Measurements from ENCODE around the gene RAP1GAP.

Gene RAP1GAP

DNA sequence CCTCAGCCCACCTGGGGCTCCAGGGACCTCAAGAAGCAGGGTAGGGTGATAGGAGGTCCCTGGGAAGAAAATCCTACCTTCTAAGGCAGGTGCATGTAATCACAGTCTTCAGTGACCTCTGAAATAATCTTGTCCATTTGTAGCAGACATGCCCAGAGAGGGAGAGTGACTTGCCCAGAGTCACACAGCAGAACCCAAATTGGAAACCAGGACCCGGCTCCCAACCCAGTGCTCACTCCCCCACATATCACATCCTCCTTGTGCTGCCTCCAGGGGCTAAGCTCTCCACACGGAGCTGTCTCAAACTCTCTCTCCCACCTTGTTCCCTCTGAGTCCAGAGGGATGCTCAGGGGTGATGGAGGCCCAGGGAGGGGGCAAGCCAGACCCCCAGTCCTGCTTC, 72.5 kb downstream of the RAP1GAP start:
- no peak overlapping the region for H3K4me3 ChIP-seq (ENCODE audit: low read depth, low read length)

- H3K4me3 ChIP-seq (ENCODE audit: low read depth, low read length), result no peak overlapping the region
These were observed 73.0 kb downstream of the RAP1GAP start for GRCh38 chr1:21596174-21596573.

DNA sequence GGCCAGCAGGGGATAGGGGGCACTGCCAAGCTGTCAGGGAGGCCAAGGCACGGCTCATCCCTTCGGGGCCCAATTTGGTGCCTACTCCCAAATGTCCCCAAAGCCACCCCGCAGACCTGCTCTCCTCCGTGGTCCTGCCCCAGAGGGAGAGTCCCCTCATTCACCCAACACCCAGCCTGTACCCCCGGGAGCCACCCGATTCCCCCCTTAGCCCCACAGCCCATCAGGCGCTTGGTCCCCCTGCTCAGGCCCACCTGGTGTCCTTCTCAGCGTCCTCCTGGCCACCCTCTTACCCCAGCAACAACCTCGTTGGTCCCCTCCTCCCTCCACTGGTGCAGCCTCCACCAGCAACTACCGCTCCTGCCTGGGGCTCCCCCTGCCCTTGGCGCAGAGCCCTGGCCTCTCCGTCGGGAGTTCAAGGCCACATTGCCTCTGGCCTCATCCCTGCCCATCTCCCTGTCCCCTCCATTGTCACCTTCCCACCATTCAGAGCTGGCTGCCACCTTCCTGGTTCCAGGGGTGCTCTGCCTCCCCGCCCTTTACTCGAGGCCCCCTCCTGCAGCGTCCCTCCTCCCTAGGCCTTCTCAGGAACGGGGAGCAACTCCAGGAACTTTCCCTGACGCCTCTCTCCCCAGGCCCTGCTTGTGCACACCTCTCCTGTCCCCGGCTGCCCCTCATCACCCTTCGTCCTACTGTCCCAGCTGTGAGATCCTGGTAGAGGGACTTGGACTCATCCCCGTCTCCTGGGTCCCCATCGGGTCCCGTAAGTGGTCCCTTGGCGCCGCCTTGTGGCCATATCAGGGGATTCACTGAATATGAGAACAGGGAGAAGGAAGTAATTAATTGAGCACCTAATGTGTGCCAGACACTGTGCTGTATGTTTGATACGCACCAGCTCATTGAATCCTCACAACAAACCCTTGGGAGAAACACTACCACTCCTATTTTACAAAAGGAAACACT, 73.9 kb downstream of the RAP1GAP start:
- H3K4me3 ChIP-seq (ENCODE audit: low read depth, low read length), result no peak overlapping the region

GRCh38 chr1:21594501-21594900, 74.7 kb downstream of the RAP1GAP start:
- H3K4me3 ChIP-seq (ENCODE audit: low read depth, low read length), result no peak overlapping the region

- no peak overlapping the region for H3K4me3 ChIP-seq (ENCODE audit: low read depth, low read length)
These were observed 75.9 kb downstream of the RAP1GAP start for GRCh38 chr1:21593231-21593630.

GRCh38 chr1:21592086-21592865, 76.9 kb downstream of the RAP1GAP start:
- H3K4me3 ChIP-seq (ENCODE audit: low read depth, low read length), result no peak overlapping the region

DNA sequence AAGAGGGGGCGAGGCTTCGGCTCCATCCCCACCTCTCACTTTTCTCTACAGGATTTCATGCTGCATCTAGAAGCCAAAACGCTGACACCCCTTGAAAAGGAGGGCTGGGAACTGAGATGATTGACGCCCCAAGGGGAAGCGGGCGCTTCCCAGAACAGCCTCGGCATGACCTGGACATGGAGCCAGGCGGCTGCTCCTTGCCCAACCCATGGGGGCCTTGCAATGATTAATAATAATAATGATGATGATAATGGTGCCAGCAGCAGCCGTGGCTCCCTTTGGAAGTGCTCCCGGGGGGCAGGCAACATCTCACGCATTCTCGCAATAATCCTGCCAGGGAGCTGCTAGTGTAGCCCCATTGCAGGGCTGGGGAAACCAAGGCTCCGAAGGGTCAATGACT, 78.2 kb downstream of the RAP1GAP start:
- H3K4me3 ChIP-seq (ENCODE audit: low read depth, low read length), result no peak overlapping the region

- no peak overlapping the region for H3K4me3 ChIP-seq (ENCODE audit: low read depth, low read length)
These were observed 78.9 kb downstream of the RAP1GAP start for GRCh38 chr1:21590126-21590880.

DNA sequence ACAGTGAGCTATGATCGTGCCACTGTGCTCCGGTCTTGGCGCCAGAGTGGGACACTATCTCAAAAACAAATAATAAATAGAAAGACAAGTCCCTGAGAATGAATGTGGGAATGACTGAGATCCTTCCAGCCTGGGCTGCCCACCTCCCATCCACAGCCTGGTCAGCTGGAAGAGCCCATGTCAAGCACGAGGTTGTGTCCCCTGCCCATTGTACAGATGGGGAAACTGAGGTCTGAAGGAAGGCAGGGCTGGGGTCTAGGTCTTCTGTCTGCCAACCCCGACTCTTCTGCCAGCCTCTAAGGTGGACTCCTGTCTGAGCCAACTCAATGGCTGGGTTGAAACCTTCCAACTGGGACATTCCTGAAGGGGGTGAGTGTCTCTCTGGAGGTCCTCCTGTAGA, 79.5 kb downstream of the RAP1GAP start:
- H3K4me3 ChIP-seq (ENCODE audit: low read depth, low read length), result no peak overlapping the region

DNA sequence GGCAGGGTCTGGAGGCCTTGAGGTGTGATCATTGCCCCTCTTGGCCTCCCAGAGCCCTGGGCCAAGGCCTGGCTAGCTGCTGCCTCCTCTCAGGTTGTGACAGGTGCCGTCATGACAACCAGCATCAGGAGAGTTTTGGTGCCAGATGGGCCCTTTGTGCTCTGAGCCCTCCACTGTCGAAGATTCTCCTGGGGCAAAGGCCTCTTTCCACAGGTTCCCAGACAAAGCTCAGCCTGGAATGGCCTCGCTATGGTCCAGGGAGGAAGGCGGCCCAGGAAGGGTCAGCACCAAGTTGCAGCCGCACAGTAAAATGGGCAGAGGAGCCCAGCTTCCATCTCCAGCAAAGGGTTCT, 81.6 kb downstream of the RAP1GAP start:
- H3K4me3 ChIP-seq (ENCODE audit: low read depth, low read length), result no peak overlapping the region

DNA sequence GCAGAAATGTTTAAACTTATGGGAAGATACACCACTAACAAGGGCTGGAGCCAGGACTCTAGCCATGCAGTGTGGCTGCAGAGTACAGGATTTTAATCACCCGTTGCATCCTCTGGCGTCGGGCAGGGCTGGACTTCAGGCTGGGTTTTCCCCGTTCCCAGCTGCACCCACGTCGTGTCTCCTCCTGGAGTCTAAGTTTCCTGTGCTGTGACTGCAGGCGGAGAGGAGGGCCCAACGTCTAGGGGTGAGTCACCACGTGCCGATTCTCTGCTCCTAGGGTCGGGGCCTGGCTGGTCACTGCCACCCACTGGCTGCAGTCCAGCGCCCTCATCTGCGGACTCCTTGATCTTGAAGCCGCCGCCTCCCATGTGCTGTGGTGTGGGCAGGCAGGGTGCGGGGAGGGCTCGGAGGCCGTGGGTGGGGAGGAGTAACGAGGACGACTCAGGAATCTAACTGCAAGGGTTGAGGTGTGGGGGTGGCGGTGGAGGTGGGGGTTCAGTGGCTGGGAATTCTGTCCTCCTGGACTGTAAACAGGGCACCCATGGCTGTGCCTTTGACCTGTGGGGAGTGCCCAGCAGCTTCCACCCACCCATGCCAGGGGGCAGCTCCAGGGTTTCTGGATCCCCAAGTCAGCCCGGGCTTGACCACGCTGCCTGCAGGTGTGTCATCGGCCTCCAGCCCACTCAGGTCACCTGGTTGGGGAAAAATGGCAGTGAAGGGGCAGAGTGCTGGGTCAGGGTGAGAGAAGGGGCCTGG, 82.1 kb downstream of the RAP1GAP start:
- H3K4me3 ChIP-seq (ENCODE audit: low read depth, low read length), result no peak overlapping the region

DNA sequence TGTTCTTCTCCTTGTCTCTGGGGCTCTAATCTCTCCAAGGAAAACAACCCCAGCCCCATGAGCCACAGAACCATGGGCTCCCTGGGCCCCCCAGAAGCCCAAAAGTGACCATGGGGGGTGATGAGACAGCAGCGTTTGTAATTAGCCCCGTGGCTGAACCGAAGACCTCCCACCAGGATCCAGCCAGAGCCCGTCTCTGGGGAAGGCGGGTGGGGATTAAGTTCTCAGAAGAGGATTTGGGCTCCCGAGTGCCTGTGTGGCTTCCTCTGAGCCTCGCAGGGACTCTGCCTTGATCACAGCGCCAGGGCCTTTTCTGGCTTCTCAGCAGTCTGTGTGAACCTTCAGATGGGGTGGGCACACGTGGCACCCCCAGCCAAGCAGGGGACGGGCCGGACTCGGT, 82.9 kb downstream of the RAP1GAP start:
- H3K4me3 ChIP-seq (ENCODE audit: low read depth, low read length), result no peak overlapping the region

DNA sequence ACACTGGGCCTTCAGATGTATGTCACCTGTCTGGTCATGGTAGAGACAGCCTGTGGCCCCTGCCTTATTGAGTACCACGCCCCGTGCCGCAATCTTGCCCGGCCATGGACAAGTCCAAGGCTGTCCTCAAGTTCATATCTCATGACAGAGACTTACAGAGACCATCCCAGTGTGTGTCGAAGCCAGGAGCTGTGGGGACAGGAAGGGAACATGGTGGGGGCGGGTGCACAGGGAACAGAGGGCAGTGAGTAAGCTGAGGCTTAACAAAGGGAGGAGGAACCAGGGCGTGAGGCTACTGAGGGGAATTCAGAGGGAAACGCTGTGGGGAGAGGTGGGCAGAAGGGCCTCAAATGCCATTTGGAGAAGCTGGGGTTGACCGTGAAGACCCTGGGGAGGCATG, 84.1 kb downstream of the RAP1GAP start:
- H3K4me3 ChIP-seq (ENCODE audit: low read depth, low read length), result no peak overlapping the region

GRCh38 chr1:21584096-21584495, 85.1 kb downstream of the RAP1GAP start:
- no peak overlapping the region for H3K4me3 ChIP-seq (ENCODE audit: low read depth, low read length)

GRCh38 chr1:21579791-21580190, 89.4 kb downstream of the RAP1GAP start:
- H3K4me3 ChIP-seq (ENCODE audit: low read depth, low read length), result no peak overlapping the region

DNA sequence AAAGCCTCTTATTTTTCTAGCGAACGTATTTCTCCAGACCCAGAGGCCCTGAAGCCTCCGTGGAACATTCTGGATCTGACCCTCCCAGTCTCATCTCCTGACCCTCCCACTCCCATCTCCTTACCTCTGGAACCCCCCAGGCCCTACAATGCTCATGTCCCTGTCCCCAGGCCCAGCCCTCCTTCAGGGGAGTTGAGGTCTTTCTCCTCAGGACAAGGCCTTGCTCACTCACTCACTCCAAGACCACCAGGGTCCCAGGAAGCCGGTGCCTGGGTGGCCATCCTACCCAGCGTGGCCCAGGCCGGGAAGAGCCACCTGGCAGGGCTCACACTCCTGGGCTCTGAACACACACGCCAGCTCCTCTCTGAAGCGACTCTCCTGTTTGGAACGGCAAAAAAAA, 91.2 kb downstream of the RAP1GAP start:
- no peak overlapping the region for H3K4me3 ChIP-seq (ENCODE audit: low read depth, low read length)

- no peak overlapping the region for H3K4me3 ChIP-seq (ENCODE audit: low read depth, low read length)
These were observed 91.8 kb downstream of the RAP1GAP start for GRCh38 chr1:21577324-21577723.

GRCh38 chr1:21576798-21577187, 92.4 kb downstream of the RAP1GAP start:
- no peak overlapping the region for H3K4me3 ChIP-seq (ENCODE audit: low read depth, low read length)

GRCh38 chr1:21576031-21576797, 92.9 kb downstream of the RAP1GAP start:
- no peak overlapping the region for H3K4me3 ChIP-seq (ENCODE audit: low read depth, low read length)

- no peak overlapping the region for H3K4me3 ChIP-seq (ENCODE audit: low read depth, low read length)
These were observed 93.7 kb downstream of the RAP1GAP start for GRCh38 chr1:21575351-21575942.

Measured in iPS-11a (cell line).